HG03196 (cell line): ENCODE results near the gene COLEC11.
"Not testable (repeated sequence)": the region's sequence is repeated elsewhere in the genome, so short reads cannot be mapped to it uniquely, and the experiment has no call there.

Source experiments
- ATAC-seq: cut with Tn5 transposase; IDR thresholded peaks from one replicate; pipeline ENCODE4 v1.9.1; 2021; ENCODE audit not compliant: unreplicated experiment

COLEC11 gene

DNA sequence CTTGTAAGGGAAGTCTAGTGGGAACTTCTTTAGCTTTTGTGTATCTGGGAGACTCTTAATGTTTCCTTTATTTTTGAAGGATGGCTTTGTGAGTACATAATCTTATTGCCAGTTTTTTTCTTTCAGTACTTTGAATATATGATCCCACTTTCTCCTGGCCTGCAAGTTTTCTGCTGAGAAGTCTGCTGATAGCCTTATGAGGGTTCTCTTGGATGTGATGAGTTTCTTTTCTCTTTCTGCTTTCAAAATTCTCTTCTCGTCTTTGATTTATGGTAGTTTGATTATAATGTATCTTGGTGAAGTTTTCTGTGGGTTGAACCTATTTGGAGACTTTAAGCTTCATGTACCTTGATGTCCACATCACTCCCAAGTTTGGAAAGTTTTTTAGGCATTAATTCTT, 28.1 kb downstream of the COLEC11 start:
- ATAC-seq, result no peak

DNA sequence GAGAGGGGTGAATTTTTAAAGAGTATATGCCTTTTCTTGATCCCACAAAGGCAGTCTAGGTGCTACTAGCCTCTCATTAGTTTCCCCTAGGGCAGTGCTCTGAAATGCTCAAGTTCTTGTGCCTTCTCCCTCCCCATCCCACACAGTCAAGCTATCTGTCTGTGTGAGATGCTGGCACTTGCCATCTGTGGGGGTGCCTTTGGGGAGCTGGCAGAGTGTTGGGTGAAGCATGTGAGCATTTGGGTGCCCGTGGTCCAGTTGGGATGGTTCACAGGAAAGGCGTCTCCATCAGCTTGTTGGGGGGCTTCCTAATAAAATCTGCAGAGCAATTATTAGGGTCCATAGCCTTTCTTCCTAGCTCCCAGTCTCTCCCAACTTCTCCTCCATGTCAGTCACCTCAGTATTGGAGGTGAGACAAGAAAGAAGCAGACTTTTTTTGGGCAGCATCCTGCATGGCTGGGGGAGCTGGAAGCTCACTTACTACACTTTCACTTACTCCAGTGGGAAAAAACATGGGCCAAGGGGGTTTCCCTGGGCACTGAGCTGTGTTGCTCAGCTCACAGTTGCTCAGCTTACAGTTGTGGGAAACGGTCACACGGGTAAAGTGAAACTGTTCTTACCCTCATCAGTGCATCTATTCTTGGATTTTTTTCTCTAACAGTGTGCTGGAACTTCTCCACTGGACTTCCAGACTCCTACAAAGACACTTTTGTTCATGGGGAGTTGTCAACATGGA, 29.3 kb downstream of the COLEC11 start:
- ATAC-seq, result no peak

DNA sequence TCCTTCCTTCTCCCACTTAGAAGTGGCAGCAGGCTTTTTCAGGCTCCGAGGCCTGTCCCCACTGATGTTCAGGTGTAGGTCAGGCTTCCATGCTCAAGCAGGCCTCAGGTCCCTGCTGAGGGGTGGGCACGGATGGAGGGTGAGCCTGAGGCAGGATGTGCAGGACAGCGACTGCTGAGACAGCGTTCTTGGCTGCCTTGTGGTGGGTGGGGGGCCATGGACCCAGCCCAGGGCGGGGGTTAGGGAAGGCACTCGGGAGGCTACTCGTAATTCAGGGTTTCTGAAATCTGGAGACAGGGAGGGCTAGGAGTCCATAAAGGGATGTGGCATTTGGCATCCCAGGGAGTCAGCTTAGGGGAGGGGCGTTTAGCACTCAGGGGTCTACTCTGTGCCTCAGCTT, 30.3 kb downstream of the COLEC11 start:
- no peak for ATAC-seq

DNA sequence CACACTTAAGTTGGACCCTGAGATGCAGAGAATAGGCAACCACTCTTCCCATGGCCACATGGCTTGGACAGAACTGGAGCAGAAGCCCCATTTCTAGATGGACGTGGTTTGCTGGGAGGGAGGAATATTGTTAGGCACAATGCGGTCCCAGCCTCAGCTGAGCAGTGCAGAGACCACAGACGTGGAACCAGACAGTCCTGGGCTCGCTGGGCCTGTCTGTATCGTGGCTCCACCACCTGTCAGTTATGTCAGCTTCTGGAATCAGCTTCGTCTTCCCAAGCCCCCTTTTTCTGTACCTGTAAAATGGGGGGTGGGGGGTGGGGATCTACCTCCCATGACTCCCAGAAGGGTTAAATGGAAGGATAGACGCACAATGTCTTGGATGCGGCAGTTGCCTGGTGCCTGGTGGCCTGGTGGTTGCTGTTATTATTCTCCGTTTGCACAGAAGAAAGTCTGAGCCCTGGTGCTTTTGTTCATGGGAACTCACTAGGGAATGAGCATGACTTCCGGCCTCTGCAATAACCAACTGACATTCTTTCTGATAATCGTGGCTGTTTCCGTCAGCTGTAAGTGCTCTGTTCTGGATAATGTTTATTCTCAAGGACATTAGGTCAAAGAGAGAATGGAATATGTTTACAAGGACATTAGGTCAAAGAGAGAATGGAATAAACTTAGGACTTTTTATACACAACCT, 31.4 kb downstream of the COLEC11 start:
- no peak for ATAC-seq

DNA sequence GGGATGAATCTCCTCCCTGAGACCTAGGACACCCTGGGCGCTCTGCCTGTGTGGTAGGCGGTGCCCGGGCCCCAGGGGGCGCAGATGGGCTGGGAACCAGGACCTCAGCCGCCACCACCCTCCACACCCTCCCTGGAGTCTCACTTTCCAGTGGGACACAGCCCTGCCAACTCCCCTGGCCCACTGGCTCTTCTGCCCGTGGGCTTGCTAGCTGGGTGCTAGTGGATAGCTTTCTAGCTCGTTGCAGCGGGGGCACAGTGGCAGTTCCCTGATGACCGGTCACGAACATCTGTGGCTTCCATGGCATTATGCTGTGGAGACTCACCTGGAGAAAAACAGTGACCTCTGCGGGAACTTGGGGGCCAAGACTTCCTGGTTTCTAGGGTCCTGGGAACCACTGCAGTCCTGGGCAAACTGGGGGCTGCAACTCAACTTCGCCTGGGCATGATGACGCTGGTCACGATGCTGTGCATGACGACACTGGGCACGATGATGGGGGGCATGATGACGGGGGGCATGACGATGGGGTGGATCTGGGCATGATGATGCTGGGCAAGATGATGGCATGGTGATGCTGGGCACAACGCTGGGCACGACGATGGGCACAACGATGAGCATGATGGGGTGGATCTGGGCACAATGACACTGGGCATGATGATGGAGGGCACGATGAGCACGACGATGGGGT, 32.0 kb downstream of the COLEC11 start:
- no peak for ATAC-seq

DNA sequence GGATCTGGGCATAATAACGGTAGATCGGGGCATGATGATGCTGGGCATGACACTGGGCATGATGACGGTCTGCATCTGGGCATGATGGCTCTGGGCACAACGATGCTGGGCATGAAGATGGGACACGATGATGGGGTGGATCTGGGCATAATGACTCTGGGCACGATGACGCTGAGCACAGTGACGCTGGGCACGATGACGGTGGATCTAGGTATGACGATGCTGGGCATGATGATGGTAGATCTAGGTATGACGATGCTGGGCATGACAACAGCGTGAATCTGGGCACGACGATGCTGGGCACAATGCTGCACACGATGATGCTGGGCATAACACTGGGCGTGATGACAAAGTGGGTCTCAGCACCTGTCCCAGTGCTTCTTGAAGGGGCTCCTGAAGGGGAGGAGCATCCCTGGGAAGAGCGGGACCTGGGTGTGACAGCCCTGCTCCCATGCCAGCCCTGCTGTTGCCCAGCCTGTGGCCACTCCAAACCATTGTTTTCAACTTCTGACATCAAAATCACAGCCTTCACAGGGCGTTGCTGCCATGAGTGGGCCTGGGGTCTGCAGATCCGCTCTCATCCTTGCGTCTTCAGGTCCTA, 32.7 kb downstream of the COLEC11 start:
- ATAC-seq, result no peak

DNA sequence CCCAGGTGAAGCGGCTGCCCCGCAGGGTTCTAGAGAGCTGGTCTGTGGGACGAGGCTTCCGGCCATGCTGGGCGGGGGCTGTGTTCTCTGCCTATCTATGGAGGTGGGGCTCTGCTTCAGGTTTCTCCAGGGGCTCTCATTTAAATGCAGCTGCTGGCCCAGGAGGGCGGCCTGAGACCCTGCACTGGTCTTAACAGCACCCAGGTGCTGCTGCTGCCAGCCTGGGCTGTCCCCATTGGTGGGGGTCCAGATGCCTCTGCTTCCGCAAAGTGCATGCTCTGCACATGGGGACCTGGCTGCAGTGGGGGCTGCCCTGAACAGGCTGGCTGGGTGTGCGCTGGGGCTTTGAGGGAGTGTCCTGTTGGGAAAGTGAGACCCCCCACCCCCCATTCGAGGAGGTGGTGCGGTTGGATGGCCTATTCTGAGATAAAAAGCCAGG, 33.3 kb downstream of the COLEC11 start:
- ATAC-seq, result no peak

DNA sequence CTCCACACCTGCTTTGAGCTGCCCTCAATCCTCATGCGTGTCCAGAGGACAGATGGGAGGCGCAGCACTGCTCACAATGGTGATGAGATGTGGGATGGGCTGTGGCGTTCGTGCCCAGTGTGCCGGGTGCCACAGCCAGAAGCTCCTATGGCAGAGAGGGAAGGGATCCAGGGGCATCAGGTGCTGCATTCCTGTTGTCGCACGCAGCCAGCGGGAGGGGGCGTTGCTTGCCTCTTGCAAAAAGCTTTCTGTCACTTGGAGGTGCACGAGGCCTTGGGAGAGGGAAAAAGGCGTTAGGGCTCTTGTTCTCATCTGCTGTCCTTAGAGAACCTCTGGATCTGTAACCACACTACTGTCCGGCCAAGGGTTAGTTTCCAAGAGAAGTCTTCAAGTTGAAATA, 33.9 kb downstream of the COLEC11 start:
- ATAC-seq, result no peak

DNA sequence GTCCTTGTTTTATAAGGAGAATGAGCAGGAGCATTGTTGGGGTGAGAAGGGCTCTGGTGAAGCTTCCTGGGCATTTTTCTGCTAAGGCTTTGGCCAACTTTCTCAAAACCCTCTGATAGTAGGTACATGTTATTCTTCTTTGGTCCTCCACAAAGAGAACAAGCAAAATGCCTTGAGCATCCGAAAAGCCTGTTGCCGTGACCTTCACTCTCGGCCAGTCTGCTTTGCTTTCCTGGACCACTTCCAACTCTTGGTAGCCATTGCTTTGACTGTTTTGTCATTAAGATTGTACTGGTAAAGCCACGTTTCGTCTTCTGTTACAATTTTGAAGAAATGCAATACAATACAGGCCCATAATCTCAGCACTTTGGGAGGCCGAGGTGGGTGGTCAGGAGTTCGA, 35.7 kb downstream of the COLEC11 start:
- no peak for ATAC-seq

DNA sequence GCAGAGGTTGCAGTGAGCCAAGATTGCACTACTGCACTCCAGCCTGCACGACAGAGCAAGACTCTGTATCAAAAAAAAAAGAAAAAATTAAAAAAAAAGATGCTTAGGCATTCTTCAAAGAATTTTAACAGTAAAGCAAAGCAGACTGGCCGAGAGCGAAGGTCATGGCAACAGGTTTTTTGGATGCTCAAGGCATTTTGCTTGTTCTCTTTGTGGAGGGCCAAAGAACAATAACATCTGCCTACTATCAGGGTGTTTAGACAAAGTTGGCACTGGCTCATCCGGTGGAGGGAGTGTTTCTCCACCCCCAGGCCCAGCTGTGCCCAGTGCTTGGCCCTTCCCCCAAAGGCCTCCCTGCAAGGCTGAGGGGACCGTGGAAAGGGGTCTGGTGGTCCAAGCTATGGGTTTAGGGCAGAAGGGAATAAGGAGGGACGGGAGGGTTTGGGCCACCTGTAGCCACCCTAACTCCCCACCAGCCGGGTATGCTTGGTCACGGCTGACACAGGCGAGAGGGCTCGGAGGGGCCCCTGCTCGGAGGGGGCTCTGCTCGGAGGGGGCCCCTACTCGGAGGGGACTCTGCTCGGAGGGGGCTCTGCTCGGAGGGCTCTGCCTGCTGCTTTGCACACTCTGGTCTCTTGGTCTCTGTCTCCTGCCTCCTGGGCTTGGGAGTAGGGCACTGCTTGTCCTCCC, 36.4 kb downstream of the COLEC11 start:
- ATAC-seq, result no peak

DNA sequence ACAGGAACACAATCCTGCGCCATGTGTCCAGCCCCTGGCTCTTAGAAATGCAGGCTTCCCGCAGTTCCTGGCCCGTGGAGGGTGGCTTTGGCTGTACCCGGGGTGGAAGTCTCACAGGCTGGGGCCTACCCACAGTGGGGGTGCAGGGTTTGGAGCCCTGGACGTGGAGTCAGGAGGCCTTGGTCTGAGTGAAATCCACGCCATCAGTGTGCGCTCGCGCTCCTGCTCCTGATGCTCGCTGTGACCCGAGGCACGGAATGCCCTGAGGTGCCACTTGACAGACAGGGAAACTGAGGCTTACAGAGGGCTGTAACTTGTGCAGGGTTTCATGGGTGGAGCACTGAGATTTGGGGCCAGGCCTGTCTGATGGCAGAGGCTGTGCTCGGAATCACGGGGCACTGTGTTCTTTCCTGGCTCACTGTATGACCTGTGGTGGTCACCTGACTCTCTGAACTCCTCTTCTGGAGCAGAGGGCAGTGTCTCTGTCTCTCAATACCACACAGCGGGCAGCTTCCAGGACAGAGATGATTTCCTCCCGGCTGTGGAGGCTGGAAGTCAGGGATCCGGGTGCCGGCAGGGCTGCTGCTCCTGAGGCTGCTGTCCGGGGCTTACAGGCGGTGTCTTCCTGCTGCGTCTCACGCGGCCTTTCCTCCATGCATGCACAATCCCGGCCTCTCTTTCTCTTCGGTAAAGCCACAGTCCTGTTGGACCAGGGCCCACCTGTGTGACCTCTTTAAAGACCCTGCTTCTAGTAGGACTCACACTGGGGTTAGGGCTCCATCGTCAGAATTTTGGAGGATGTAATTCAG, 37.1 kb downstream of the COLEC11 start:
- no peak for ATAC-seq

DNA sequence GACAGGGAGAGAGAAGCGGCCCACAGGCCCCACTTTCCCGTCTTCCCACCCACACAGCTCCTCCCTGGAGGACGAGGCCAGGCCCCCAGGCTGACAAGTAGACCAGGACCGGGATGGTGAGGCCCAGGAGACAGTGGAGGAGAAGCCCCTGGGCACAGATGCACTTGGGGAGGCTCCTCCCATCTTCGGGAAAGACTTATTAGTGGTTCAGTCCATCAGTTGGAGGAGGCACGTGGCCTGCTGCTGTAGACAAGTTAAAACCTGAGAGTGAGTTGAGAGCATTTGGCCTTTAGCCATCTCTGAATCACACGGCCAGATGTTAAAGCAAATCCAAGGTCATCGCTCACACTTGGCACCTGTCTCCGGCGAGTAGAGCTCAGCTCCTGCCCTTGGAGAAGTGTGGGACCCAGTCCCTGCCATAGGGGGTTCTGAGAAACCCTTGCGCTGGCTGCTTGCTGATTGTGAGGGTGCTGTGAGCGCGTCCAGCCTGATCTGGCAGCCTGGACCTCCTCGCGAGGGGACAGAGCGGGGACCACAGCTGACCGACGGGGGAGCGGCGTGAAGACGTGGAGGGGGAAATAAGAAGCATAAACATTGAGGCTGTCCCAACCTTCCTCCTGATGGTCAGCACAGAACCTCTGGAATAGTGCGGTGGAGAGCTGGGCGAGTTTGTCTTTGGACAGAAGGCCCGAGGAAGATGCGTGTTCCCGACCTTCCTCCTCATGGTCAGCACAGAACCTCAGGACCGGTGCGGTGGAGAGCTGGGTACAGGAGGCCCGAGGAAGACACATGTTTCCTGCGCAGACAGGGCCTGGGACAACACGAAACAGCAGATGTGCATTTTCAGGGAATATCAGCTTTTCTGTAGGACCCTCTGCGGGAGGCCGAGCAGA, 38.4 kb downstream of the COLEC11 start:
- ATAC-seq, result no peak

DNA sequence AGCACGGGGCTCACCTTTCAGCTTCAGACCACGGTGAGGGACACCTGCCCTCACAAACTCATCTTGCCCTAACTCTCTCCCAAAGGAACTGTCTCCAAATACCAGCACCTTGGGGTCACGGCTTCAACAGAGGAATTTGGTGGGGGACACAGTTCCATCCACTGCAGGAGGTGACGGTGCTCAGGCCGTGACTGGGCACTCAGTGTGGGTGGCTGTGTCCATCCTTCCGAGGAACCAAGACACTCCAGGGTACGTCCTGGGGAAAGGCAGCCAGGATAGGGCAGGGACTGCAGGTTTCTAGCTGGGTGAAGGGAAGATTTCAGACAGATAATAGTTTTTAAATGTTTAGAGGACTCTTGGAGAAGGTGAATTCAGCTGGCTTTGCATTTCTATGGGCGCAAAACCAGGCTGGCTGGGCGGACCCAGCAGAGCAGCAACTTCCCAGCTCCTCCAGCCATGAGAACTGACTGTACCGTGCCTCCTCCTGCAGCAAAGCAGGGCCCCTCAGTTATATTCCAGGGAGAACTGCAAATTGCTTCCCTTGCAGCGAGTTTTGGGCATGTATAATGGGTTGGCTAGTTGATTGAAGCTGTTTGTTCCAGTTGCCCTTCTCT, 39.2 kb downstream of the COLEC11 start:
- no peak for ATAC-seq

DNA sequence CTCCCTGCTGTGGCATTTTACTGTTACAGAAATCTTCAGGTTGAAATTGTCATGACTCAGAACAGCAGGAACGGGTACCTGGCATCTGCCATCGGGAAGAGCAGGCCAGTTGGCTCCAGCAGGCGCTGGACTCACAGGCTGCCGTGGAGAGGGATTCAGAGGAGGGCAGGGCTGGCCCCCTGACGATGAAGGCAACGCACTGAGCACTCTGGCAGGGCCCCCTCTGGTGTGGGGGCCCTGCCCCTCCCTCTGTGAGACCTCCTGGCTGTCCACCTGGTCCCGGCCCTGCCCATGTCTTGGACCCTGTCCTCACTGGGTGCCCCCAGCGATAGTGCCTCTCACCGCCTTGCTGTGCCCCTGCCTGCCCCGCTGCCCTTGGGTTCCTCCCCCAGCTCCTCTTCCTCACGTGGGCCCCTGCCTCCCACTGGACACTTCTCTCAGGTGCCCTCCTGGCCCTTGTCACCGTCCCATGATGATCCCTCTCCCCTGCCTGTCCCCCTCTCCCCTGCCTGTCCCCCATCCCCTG, 39.7 kb downstream of the COLEC11 start:
- no peak for ATAC-seq

DNA sequence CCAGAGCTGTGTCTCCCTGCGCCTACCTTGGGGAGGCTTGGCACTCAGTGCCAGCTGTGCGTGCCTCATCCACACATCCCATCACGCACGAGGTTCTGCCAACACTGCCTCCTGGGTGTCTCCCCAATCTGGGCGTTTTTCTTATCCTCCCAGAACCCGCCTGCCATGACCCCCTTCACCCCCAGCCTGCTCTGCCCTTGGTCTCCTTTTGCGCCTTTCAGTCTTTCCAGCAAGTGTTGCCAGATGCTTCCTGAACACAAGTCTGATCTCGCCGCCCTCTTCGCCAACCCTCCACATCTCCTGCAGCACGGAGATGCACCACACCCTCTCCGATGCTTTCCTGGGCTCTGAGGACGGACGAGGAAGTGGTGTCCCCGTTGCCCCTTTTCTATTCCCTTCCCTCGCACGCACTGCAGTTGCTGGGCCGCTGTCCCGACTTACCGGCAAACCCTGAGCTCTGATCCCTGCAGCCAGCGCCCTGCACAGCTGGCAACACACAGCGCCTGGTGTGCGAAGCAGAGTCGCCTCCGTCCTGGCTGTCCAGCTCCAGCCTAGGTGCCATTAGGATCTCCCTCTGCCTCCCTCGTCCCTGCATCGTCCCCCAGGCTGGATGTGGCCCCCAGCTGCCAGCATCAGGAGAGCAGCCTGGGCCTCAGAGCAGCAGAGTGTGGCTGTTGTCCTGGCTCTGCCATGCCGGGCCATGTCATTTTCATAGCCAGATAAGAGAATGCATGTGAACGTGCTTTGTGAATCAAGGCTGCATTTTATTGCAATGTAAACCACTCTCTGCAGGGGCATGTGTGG, 40.5 kb downstream of the COLEC11 start:
- ATAC-seq, result no peak

DNA sequence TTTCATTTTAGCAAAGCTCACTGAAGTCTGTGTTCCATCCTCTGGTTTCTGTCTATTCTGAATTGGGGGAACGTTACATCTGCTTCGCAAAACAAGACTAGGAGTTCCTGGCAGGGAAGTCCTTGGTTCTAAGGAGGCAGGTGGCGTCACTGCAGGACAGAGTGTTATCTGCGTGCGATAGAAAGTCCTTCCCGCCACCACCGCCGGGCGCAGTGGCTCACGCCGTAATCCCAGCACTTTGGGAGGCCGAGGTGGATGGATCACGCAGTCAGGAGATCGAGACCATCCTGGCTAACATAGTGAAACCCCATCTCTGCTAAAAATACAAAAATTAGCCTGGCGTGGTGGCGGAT, 41.0 kb downstream of the COLEC11 start:
- ATAC-seq, result not testable (repeated sequence)

DNA sequence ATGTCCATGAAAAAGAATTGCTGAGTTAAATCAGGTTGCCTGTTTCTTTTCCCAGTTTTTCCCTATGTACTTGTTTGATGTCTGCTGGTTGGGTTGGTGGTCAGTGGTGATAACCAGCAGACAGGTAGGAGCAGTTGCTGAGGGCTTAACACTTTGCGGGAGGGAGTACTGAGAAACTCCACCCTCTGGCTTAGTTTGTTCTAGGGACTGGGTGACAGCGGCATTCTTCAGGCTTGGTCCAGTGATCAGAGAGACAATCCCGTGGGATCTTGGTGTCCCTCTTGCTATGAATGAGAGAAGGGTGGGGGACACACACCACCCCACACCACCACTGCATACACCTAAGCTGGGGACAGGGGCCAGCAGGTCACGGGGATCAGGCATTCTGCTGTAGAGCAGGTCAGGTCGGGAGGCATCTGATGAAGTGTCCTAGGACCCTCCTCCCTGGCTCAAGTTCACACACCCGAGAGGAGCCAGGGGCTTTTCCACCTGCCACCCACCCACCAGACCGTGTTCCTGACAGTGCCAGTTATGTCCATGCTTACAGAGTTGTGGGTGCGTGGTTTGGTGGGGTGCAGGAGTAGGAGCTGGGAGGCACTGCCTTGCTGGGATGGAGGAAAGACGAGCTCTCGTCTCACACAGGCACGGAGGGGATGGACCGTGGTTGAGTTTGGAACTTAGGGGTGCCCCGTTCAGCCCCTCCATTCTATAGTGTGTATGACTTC, 41.8 kb downstream of the COLEC11 start:
- no peak for ATAC-seq
